Mesenteric fat pad (tissue), 1 donor: ENCODE data around the gene ZNF573. TPM values are rescaled to one million over a fixed set of nuclear protein-coding genes. Genes with fewer than 3 reads are reported as not detected.

Experiments used
- DNase-seq: peaks from one replicate; pipeline ENCODE4 v3.0.0-alpha.2; 2020; ENCODE audit warnings: low spot score
- total RNA-seq: library from RNA; stranded (reverse); fragmentation: NEBNext Ultra II Directional; extraction: Animal tissue kit (Norgen Biotek cat#: 25700); gene quantifications from one replicate; pipeline ENCODE4 v1.2.1, GENCODE V29; 2021
- donor health status: DM: yes; HTN: yes; CAD: no.

The ZNF573 gene
- total RNA-seq, 1 donor from 2014 or later: 12.1 TPM

DNA sequence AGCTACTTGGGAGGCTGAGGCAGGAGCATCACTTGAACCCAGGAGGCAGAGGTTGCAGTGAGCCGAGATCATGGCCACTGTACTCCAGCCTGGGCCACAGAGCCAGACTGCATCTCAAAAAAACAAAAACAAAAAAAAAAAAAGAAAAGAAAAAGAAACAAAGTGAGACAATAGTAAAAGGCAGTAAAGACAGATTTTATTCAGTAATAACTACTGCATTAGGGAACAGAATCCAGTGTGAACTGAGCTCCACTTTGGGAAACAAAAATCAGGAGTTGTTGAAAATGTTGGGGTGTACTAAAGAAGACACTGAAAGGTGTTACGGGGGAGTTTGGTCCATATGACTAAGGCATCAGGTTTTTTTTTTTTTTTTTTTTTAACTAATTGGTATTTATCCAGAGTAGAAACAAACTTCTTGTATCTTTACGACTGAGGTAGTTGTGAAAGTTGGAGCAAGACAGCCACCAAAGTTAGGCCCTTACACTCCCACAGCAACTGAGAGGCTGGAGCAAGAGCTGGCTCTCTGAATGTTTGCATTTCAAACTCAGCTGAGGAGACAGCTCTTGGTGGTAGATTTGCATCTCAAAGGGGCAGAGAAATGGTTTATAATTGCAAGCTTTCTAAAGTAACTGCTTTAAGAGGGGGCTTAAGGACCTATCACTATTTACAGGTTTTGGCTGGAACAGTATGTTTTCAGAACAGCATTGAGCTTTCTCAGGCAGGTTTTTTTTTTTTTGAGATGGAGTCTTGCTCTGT lies 84.1 kb downstream of the ZNF573 start:
- no peak for DNase-seq

DNA sequence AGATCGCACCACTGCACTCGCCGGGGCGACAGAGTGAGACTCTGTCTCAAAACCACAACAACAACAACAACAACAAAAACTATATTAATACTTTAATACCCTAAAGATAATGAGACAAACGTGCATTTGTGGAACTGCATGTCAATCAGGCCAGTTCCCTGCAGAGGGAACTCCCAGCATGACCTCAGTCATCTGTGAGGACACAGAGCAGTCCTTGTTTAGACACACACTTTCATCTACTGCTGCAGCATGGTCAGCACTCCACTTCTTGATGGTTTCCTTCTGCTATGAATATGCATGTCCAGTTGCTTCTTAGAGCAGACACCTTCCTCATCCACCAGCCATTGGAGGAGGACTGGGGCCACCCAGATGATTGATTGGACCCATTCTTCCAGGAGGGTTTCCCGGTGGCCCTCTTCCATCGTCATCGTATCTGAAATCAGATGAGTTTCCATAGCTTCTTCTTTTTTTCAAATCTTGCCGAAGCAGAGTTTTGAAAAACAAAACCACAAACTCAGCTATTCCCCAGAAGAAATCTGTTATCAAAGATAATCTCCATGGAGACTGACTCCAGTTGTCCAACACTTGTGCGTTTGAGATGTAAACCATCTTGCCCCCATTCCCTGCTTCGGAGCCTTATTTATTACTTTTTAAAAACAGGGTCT lies 86.3 kb downstream of the ZNF573 start:
- DNase-seq: no peak

DNA sequence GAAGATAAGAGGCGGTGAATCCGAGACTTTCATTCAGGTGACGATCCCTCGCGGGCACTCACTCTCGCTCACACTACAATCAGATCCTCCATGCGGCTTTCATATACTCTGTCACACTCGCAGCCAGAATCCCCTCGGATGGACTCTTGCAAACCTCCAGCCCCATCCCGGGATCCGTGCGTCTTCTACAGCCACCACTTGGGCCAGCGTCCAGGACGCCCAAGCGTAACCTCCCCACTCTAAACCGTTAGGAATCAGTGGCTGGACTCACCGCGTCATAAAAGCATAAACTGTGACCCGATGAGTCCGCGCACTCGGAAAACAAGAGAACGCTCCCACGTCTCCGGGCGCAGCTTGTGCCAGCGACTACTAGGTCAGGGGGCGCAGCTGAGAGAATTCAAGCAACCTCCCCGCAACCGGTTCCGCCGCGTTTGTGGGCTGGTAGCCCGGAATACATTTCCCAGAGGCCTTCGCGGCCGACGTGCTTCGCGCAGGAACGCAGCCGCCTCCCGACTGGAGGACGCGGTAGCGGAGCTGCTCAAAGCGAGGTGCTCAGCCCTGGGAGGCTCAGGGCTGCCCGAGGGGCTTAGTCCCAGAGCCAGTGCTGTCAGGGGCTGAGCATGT lies 87.4 kb downstream of the ZNF573 start:
- DNase-seq: peak; percentile 93

Other genes starting within 250 kb of the ZNF573 start
- gene ZNF571, start 184.8 kb downstream of the ZNF573 start, total RNA-seq: 5.4 TPM
- 1.8 TPM for gene ZNF540, start 184.7 kb downstream of the ZNF573 start, total RNA-seq
- gene ZFP30, start 124.1 kb downstream of the ZNF573 start, total RNA-seq: 8.3 TPM
- 2.8 TPM for gene ZNF607, start 59.8 kb downstream of the ZNF573 start, total RNA-seq
- not detected for gene WDR87, start 127.0 kb upstream of the ZNF573 start, total RNA-seq
- gene SIPA1L3, start 127.6 kb upstream of the ZNF573 start, total RNA-seq: 16.1 TPM